Naive thymus-derived CD4-positive, alpha-beta T cell (primary cell): ENCODE data around the gene DUSP9. TPM values are rescaled to one million over a fixed set of nuclear protein-coding genes. Genes with fewer than 3 reads are reported as not detected.

ENCODE experiments used
- ATAC-seq: fragments of 150-1000 bp; cut with Tn5 transposase; 2 replicates; pipeline ENCODE4 v1.10.0; 2021; ENCODE audit warnings: mild to moderate bottlenecking, moderate library complexity
- CTCF ChIA-PET: fragments of 350-600 bp; sonication (Branson Sonifier 250); formaldehyde crosslinking; loops from one replicate; lab custom pipeline; 2021; ENCODE audit warnings: antibody characterized with exemption; lab: Charles Lee
- POLR2A ChIA-PET: fragments of 350-600 bp; sonication (Branson Sonifier 250); formaldehyde crosslinking; loops from one replicate; lab custom pipeline; 2021; ENCODE audit warnings: antibody characterized with exemption, inconsistent platforms; lab: Charles Lee
- DNase-seq, 9 donors: peaks; one replicate each; pipeline versions ENCODE4 v3.0.0 to v3.0.0-alpha.2; 2020 to 2022; ENCODE audit warnings: mixed read lengths in 1 of 9
- H3K27ac ChIP-seq: one replicate; pipeline ENCODE4 v1.7.0; 2013; ENCODE audit warnings: mild to moderate bottlenecking, low read depth, low read length, moderate library complexity
- H3K27me3 ChIP-seq, 2 donors: one replicate each; pipeline ENCODE4 v1.7.0; 2013; ENCODE audit warnings: low read length in 2 of 2, mild to moderate bottlenecking in 2 of 2, moderate library complexity in 2 of 2; ENCODE audit not compliant: control insufficient read depth in 2 of 2, insufficient read depth in 2 of 2
- H3K36me3 ChIP-seq, 3 experiments: 1 replicate in 2 of 3; 2 replicates in 1 of 3; pipeline ENCODE4 v1.7.0; 2013; ENCODE audit warnings: low read length in 3 of 3, mild to moderate bottlenecking in 3 of 3, moderate library complexity in 1 of 3; ENCODE audit not compliant: insufficient read depth in 3 of 3, control insufficient read depth in 2 of 3
- H3K4me1 ChIP-seq, 2 donors: one replicate each; pipeline ENCODE4 v1.7.0; 2013; ENCODE audit warnings: low read length in 2 of 2, mild to moderate bottlenecking in 2 of 2, moderate library complexity in 1 of 2; ENCODE audit not compliant: control insufficient read depth in 2 of 2, insufficient read depth in 2 of 2
- H3K4me3 ChIP-seq: 2 replicates; pipeline ENCODE4 v1.7.0; 2013; ENCODE audit warnings: mild to moderate bottlenecking, low read length
- H3K9me3 ChIP-seq, 3 experiments: 1 replicate in 2 of 3; 2 replicates in 1 of 3; pipeline ENCODE4 v1.7.0; 2013; ENCODE audit warnings: low read length in 3 of 3; ENCODE audit not compliant: control insufficient read depth in 2 of 3
- H3K27ac Mint-ChIP-seq, 9 donors: one replicate each; pipeline ENCODE4 v1.8.0; 2020 to 2022; ENCODE audit warnings: mixed read lengths in 9 of 9, mild to moderate bottlenecking in 8 of 9, moderate library complexity in 5 of 9, inconsistent platforms in 2 of 9
- H3K27me3 Mint-ChIP-seq, 5 donors: one replicate each; pipeline ENCODE4 v1.8.0; 2021 to 2022; ENCODE audit warnings: mixed read lengths in 5 of 5, mild to moderate bottlenecking in 1 of 5
- H3K36me3 Mint-ChIP-seq, 5 donors: one replicate each; pipeline ENCODE4 v1.8.0; 2020 to 2022; ENCODE audit warnings: mixed read lengths in 5 of 5, mild to moderate bottlenecking in 3 of 5, inconsistent platforms in 1 of 5
- H3K4me1 Mint-ChIP-seq, 7 donors: one replicate each; pipeline ENCODE4 v1.8.0; 2020 to 2022; ENCODE audit warnings: mixed read lengths in 7 of 7, mild to moderate bottlenecking in 3 of 7, inconsistent platforms in 1 of 7
- H3K4me3 Mint-ChIP-seq, 10 donors: one replicate each; pipeline ENCODE4 v1.8.0; 2020 to 2022; ENCODE audit warnings: mild to moderate bottlenecking in 10 of 10, mixed read lengths in 10 of 10, moderate library complexity in 6 of 10, inconsistent platforms in 2 of 10
- H3K9me3 Mint-ChIP-seq, 11 donors: one replicate each; pipeline ENCODE4 v1.8.0; 2020 to 2022; ENCODE audit warnings: mixed read lengths in 11 of 11, mild to moderate bottlenecking in 4 of 11, inconsistent platforms in 1 of 11, moderate library complexity in 1 of 11
- intact Hi-C, 2 donors: fragments of 100-400 bp; cut with micrococcal nuclease; formaldehyde crosslinking; loops; one replicate each; pipeline ENCODE4 v1.15.1; 2023
- polyA plus RNA-seq, 2 donors: library from polyadenylated mRNA; unstranded; fragments of 300-500 nt; fragmentation: Illumina TruSeq; gene quantifications; one replicate each; pipeline ENCODE4 v1.2.3, GENCODE V29; 2021
- total RNA-seq, 6 experiments: library from RNA in 5 of 6; stranded (reverse) in 5 of 6; gene quantifications; 1 replicate in 5 of 6; 2 replicates in 1 of 6; pipeline ENCODE4 v1.2.3 and lab custom pipeline; 2021 to 2026

DUSP9 gene
- total and polyA plus RNA-seq, 7 experiments from 2014 or later = not detected

GRCh38 chrX:153687121-153688039 lies 40.4 kb downstream of the DUSP9 start, which contains the start of gene SLC6A8:
TSS of gene SLC6A8 (plus strand) at chrX:153687926. CDS start at chrX:153688575, 649 bp downstream.
- H3K9me3 ChIP-seq = no peaks in the 10 kb centered on the region
- H3K27ac ChIP-seq = no peak within 1 kb of the TSS
- H3K4me3 ChIP-seq = no peak within 1 kb of the TSS
- no peaks in the 10 kb centered on the region for H3K4me1 ChIP-seq
- DNase-seq = peak in 4 of 9 donors; percentile 17 to 56 (median 33)
- Mint-ChIP-seq H3K9me3 (peaks cover 0 to 5% (median 0%) of the 10 kb centered on the region in 11 donors), H3K27ac (peak within 1 kb of the TSS in 1 of 9 donors; percentile 3), H3K36me3 (no peaks in the 10 kb centered on the region), H3K27me3 (peaks cover 0 to 26% (median 0%) of the 10 kb centered on the region in 5 donors), H3K4me1 (peaks cover 0 to 4% (median 0%) of the 10 kb centered on the region in 7 donors), H3K4me3 (peak within 1 kb of the TSS; percentile 49 to 84 (median 75))
- CTCF ChIA-PET = no interaction called here
- intact Hi-C loops = loop anchor here (1.0 to 5.0 kb wide), 3 partner anchors 35 to 240 kb away; partner anchors contain the start of genes ABCD1 (in 1 of the 2), ARHGAP4 (in 1 of the 2), BCAP31 (in 1 of the 2) and IDH3G (in 1 of the 2)
- peak; percentile 51 for ATAC-seq
- no peaks in the 10 kb centered on the region for H3K27me3 ChIP-seq
- no peaks in the 10 kb centered on the region for H3K36me3 ChIP-seq
- POLR2A ChIA-PET = no interaction called here

GRCh38 chrX:153688071-153688470 lies 41.1 kb downstream of the DUSP9 start:
- Mint-ChIP-seq H3K36me3 (no peaks in the 10 kb centered on the region), H3K9me3 (peaks cover 0 to 5% (median 0%) of the 10 kb centered on the region in 11 donors), H3K27me3 (peaks cover 0 to 23% (median 0%) of the 10 kb centered on the region in 5 donors), H3K4me3 (no peak overlapping the region), H3K4me1 (peaks cover 0 to 6% (median 0%) of the 10 kb centered on the region in 7 donors), H3K27ac (no peak overlapping the region)
- ChIA-PET POLR2A (no interaction called here), CTCF (no interaction called here)
- H3K4me3 ChIP-seq = no peak overlapping the region
- H3K4me1 ChIP-seq = no peaks in the 10 kb centered on the region
- intact Hi-C loops = loop anchor here in 1 of 2 donors (5.0 kb wide), 2 partner anchors 34 to 239 kb away; partner anchors contain the start of genes ABCD1, ARHGAP4 and BCAP31
- H3K36me3 ChIP-seq = no peaks in the 10 kb centered on the region
- H3K9me3 ChIP-seq = no peaks in the 10 kb centered on the region
- ATAC-seq = peak; percentile 28
- no peak for DNase-seq
- H3K27me3 ChIP-seq = no peaks in the 10 kb centered on the region
- H3K27ac ChIP-seq = no peak overlapping the region

GRCh38 chrX:153688506-153688905 lies 41.5 kb downstream of the DUSP9 start:
- POLR2A ChIA-PET = no interaction called here
- Mint-ChIP-seq H3K27ac (no peak overlapping the region), H3K4me3 (no peak overlapping the region), H3K36me3 (no peaks in the 10 kb centered on the region), H3K9me3 (peaks cover 0 to 3% (median 0%) of the 10 kb centered on the region in 11 donors), H3K4me1 (peaks cover 0 to 7% (median 0%) of the 10 kb centered on the region in 7 donors), H3K27me3 (peaks cover 0 to 21% (median 0%) of the 10 kb centered on the region in 5 donors)
- Histone ChIP-seq H3K4me3 (no peak overlapping the region), H3K27ac (no peak overlapping the region), H3K27me3 (no peaks in the 10 kb centered on the region), H3K4me1 (no peaks in the 10 kb centered on the region), H3K36me3 (no peaks in the 10 kb centered on the region), H3K9me3 (no peaks in the 10 kb centered on the region)
- intact Hi-C loops = loop anchor here in 1 of 2 donors (5.0 kb wide), 2 partner anchors 34 to 239 kb away; partner anchors contain the start of genes ABCD1, ARHGAP4 and BCAP31
- CTCF ChIA-PET = no interaction called here
- DNase-seq (no peak), ATAC-seq (no peak)

DNA sequence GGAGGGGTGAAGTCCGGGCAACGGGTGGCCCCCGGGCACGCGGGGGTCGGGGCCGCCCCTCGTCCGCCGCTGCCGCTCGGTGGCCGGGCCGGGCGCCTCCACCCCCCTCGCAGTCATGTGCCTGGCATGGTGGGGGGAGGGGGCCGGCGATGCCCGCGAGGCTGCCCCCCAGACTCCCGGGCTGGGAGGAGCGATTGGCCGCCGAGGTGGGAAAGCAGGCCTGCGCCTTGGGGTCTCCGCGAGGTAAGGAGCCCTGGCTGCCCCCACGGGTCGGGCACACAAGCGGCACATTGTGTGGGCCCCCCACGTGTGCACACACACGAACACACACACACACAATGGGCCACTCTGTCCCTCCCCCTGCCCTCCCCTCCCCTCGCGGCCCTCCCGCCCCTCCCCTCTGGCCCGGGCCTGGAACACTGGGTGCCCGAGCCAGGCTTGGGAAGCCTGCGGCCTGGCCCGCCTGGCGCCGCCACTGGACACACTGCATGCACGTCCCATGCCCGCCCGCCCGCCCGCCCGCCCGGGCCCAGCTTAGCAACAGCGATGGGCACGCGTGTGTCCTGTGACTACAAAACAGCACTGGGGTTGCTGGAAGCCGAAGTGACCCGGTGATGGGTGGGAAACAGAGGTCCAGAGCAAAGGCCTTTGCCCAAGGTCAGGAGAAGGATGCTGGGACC lies 42.0 kb downstream of the DUSP9 start:
- ChIA-PET CTCF (no interaction called here), POLR2A (no interaction called here)
- H3K27me3 ChIP-seq = no peaks in the 10 kb centered on the region
- no peak overlapping the region for H3K4me3 ChIP-seq
- no peaks in the 10 kb centered on the region for H3K9me3 Mint-ChIP-seq
- ATAC-seq (no peak), DNase-seq (no peak)
- intact Hi-C loops = loop anchor here in 1 of 2 donors (5.0 kb wide), 2 partner anchors 33 to 238 kb away; partner anchors contain the start of genes ABCD1, ARHGAP4 and BCAP31
- H3K27me3 Mint-ChIP-seq = peaks cover 0 to 17% (median 0%) of the 10 kb centered on the region in 5 donors
- H3K27ac Mint-ChIP-seq = no peak overlapping the region
- peaks cover 0 to 7% (median 0%) of the 10 kb centered on the region in 7 donors for H3K4me1 Mint-ChIP-seq
- no peak overlapping the region for H3K4me3 Mint-ChIP-seq
- no peak overlapping the region for H3K27ac ChIP-seq
- no peaks in the 10 kb centered on the region for H3K4me1 ChIP-seq
- no peaks in the 10 kb centered on the region for H3K36me3 Mint-ChIP-seq
- H3K36me3 ChIP-seq = no peaks in the 10 kb centered on the region
- no peaks in the 10 kb centered on the region for H3K9me3 ChIP-seq

DNA sequence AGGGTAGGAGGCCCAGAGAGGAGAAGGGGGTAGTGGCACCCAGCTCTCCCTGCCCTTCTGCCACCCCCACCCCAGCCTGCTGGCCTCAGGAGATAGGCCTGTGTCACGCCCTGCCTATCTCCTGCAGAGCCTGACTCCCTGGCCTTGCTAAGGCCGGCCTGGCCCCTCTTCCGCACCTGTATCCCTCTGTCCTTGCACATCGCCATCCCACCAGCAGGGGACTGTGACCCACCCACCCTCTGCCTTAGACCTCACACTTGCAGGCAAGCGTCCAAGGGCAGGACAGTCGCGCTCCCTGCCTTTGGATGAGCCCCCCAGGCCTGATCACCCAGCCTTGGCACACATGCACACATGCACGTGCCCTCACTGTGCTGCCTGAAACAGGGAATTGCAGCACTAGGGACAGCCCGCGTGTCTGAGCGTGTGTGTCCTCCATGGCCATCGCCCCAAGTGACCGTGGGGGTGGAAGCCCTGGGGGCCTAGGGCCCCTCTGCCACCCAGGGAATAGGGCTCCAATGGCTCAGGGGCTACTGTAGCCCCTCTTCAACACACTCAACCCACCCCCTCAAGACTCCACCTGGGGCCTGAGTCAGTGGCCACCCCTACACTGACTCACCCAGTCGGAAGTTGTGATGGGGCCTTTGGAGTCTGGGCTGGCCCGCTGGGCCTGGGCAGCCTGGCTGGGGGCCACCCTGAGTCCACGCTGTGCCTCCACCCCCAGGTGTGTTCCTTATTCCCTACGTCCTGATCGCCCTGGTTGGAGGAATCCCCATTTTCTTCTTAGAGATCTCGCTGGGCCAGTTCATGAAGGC lies 42.9 kb downstream of the DUSP9 start:
- Histone ChIP-seq H3K4me1 (no peaks in the 10 kb centered on the region), H3K36me3 (no peaks in the 10 kb centered on the region), H3K27me3 (no peaks in the 10 kb centered on the region), H3K27ac (no peak overlapping the region), H3K4me3 (no peak overlapping the region), H3K9me3 (no peaks in the 10 kb centered on the region)
- POLR2A ChIA-PET = no interaction called here
- Mint-ChIP-seq H3K4me3 (peak overlapping the region in 1 of 10 donors; percentile 21), H3K9me3 (no peaks in the 10 kb centered on the region), H3K4me1 (peaks cover 0 to 7% (median 0%) of the 10 kb centered on the region in 7 donors), H3K36me3 (no peaks in the 10 kb centered on the region), H3K27me3 (peaks cover 0 to 17% (median 0%) of the 10 kb centered on the region in 5 donors), H3K27ac (no peak overlapping the region)
- CTCF ChIA-PET = no interaction called here
- intact Hi-C loops = loop anchor here in 1 of 2 donors (5.0 kb wide), 2 partner anchors 32 to 237 kb away; partner anchors contain the start of genes ABCD1, ARHGAP4 and BCAP31
- ATAC-seq (no peak), DNase-seq (no peak)

DNA sequence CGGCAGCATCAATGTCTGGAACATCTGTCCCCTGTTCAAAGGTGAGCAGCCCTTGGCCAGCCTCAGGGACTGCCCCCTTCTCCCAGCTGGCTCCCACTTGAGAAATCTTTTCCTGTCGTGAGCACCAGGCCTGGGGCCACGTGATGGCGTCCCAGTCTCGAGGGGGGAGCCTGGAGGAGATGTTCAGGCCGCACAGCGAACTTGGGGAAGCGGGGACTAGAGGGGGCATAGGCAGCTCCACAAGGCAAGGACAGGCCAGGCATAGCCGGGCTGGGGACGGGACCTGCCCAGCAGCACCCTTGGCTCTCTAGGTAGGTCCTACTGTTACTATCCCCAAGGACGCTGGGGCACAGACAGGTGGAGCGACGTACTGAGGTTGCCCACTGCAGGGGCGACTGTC lies 43.5 kb downstream of the DUSP9 start:
- Mint-ChIP-seq H3K27ac (no peak overlapping the region), H3K4me3 (no peak overlapping the region), H3K9me3 (no peaks in the 10 kb centered on the region), H3K4me1 (peaks cover 0 to 7% (median 0%) of the 10 kb centered on the region in 7 donors), H3K27me3 (peaks cover 0 to 17% (median 0%) of the 10 kb centered on the region in 5 donors), H3K36me3 (no peaks in the 10 kb centered on the region)
- no peak overlapping the region for H3K4me3 ChIP-seq
- ChIA-PET POLR2A (no interaction called here), CTCF (no interaction called here)
- no peak overlapping the region for H3K27ac ChIP-seq
- H3K9me3 ChIP-seq = no peaks in the 10 kb centered on the region
- H3K36me3 ChIP-seq = no peaks in the 10 kb centered on the region
- no peaks in the 10 kb centered on the region for H3K27me3 ChIP-seq
- intact Hi-C loops = no loop called here
- ATAC-seq = no peak
- no peaks in the 10 kb centered on the region for H3K4me1 ChIP-seq
- no peak for DNase-seq
